Jurkat, Clone E6-1 (cell line): ENCODE measurements around the gene LHPP.
A peak's percentile ranks its signal among the peaks of the same experiment; 100 is the strongest.
"Not testable (repeated sequence)": the region's sequence is repeated elsewhere in the genome, so short reads cannot be mapped to it uniquely, and the experiment has no call there.

Experiments
- DNase-seq: peaks from one replicate; pipeline ENCODE4 v3.0.0-alpha.2; 2011; ENCODE audit warnings: low read depth, low spot score
- H3K4me3 ChIP-seq: 2 replicates; pipeline ENCODE4 v1.5.1; 2011; ENCODE audit warnings: mild to moderate bottlenecking, low read length, control low read depth, moderate library complexity

Gene LHPP

GRCh38 chr10:124605856-124606812 is 144.5 kb downstream of the LHPP start:
- H3K4me3 ChIP-seq = no peak overlapping the region
- DNase-seq = no peak

- no peak for DNase-seq
- H3K4me3 ChIP-seq = no peak overlapping the region
These were observed 145.2 kb downstream of the LHPP start for GRCh38 chr10:124606822-124607221.

DNA sequence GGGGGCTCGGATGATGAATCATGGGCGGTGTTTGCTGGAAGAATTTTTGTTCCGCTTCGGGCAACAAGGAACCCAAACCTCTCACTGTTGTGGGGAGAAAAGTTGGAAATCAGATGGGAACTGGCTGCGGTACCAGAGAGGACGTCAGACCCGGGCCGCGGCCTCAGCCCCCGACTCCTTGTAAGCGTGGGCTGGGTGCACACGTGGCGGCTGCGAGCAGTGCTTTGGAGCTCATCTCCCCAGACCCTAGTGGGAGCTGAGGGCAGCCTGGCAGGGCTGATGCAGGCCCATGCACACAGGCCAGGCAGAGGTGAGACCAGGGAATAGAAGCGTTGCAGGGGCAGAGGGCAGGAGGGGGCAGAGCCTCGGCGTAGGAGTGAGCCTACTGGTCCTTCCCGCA is 146.1 kb downstream of the LHPP start:
- no peak overlapping the region for H3K4me3 ChIP-seq
- no peak for DNase-seq

DNA sequence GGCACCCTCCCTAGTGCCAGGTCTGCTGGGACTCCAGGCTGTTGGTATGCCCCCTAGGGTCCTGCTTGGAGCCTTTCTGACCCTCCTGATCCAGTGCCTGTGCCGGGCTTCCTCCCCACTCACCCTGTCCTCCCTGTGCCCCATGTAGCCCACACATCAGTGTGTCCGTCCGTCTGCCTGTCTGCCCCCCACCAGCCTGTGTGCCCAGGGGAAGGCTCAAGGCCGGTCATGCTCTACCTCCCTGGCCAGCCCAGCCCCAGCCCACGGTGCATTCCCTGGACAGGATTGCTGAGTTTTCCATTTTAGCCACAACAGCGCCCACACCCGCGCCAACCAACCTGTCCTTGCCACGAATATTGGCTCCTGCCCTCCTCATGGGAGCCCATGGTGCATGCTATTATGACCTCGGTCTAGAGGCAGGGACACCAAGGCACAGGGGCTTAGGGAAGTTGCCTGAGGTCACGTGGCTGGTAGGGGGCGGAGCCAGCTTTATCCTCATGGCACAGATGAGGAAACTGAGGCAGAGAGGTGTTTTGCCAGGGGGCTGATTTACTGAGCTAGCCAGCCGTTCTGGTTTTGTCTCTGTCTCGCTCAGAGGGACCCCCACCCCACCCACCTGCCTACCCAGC is 146.6 kb downstream of the LHPP start:
- DNase-seq = no peak
- no peak overlapping the region for H3K4me3 ChIP-seq

DNA sequence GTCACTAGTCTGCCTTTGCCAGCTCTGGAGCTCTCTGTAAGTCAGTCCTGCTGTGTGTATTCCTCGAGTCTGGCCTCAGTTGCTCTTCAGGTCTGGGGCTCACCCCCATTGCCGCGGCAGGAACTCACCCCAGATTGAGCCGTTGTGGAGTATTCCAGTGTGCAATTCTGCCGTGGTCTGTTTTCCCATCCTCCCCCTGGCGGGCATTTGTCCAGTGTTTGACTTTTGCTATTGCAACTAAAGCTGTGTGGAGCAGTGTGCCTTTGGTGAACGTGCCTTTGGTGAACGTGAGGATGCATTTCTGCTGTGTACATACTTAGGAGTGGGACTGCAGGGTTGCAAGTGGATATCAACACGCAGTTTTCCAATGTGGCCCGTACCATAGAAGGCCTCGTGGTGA is 148.1 kb downstream of the LHPP start:
- H3K4me3 ChIP-seq = no peak overlapping the region
- DNase-seq = no peak

GRCh38 chr10:124610186-124610585 is 148.6 kb downstream of the LHPP start:
- DNase-seq, H3K4me3 ChIP-seq: not testable (repeated sequence)

GRCh38 chr10:124610851-124611250 is 149.2 kb downstream of the LHPP start:
- not testable (repeated sequence) for H3K4me3 ChIP-seq, DNase-seq

DNA sequence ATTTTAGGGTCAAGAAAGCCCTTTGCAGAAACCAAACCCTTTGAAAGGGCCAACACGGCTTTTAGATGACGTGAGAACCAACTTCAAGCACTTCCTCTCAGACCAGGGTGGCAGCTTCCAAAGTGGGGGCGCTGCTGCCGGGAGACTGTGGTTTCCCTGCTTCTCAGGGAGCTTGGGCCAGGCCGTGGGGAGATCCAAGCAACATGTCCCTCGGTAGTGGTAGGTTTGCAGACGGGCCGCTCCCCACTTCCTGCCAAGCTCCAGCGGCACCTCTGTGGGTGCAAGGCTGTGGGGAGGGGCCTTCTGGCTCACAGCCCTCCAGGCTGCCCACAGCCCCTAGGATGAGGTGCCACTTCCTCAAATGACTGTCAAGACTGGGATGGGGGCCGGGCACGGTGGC is 150.1 kb downstream of the LHPP start:
- DNase-seq = peak; percentile 89

GRCh38 chr10:124612611-124613498 is 151.2 kb downstream of the LHPP start:
- peak; percentile 78 for DNase-seq
- H3K4me3 ChIP-seq = peak overlapping the region; percentile 30

More for the DNA sequence above, 150.1 kb downstream of the LHPP start:
- peak overlapping the region; percentile 30 for H3K4me3 ChIP-seq

GRCh38 chr10:124614003-124614659 is 152.5 kb downstream of the LHPP start:
- no peak overlapping the region for H3K4me3 ChIP-seq
- DNase-seq = no peak

- DNase-seq = no peak
These were observed 153.6 kb downstream of the LHPP start for GRCh38 chr10:124615259-124615658.

DNA sequence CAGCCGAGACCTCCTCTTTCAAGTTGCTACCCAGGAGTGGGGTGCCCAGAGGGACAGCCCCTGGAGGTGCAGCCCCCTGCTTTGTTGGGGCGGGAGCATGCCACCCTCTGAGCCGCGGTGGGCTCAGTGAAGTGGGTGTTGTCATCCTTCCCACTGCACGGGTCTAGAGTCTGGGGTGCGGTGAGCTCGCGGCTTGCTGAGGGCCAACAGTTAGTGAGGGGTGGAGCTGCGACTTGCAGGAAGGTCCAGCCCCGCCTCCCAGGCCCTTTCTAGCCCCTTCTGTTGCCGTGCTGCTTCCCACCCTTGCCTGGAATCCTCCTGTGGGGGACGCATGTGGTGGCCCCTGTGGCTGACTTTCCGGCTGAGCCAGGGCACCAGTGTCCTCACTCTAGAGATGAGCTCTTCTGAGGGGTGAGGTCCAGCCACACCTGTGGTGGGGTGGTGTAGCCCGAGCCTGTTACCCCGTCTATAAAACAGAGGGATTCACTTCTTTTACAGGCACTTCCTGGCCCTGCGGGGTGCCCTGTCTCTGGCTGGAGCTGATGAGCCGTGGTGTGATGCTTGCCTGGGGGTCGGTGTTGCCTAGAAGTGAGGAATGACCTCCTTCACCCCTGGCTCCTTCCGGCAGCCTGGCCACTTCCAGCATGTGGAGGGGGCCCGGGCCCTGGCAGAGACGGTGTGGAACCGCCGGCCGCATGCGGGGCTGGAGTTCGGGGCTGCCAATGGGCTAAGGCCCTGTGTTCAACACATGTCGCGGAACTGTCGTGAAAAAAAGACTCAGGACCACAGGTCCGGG is 154.6 kb downstream of the LHPP start:
- DNase-seq = no peak
- no peak overlapping the region for H3K4me3 ChIP-seq

More at GRCh38 chr10:124615259-124615658, 153.6 kb downstream of the LHPP start:
- no peak overlapping the region for H3K4me3 ChIP-seq

DNA sequence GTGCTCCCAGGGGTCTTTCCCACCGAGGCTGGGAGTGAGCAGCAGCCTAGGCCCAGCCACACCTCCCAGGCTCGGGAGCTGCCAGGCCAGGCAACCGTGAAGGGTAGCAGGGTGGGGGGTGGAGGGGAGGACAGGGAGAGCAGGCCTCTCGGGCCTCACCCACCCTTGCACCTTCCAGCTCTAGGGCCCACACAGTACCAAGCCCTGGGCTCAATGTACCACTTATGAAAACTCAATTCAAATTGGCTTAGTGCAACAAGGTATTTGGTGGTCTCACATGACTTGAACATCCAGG is 155.2 kb downstream of the LHPP start:
- no peak for DNase-seq

GRCh38 chr10:124618470-124619073 is 156.9 kb downstream of the LHPP start:
- no peak for DNase-seq
- no peak overlapping the region for H3K4me3 ChIP-seq

More for the DNA sequence above, 155.2 kb downstream of the LHPP start:
- no peak overlapping the region for H3K4me3 ChIP-seq

- DNase-seq = peak; percentile 64
These were observed 157.6 kb downstream of the LHPP start for GRCh38 chr10:124619195-124619594.

DNA sequence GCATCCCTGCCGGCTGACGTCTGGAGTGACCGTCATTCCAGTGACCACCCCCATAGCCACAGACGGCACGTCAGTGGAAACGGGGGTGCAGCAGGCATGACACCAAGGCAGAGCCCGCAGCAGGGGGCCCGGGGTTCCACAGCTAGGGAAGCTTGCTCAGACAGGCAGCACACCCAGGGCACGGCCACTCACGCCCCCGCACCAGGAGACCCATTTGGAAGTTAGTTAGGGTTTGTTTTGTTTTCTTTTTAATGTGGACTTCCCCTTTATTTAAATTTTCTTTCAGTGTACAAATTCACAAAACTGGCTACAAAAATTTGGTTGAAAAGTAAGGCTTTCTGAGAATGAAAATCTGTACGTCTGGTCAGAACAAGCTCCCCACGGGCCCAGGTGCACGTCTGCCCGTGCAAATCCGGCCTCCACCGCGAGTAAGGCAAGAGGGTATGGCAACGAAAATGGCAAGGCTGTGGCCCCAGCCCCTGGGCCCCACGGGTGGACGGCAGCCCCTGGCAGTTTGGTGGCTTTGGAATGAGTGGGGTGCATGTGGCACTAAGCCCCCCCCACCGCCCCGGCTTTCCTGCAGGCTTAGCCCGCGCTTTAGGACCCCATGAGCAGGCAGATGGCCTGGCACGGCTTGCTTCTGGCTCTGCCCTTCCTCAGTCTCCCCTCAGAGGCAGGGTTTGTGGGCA is 158.3 kb downstream of the LHPP start:
- no peak for DNase-seq
- no peak overlapping the region for H3K4me3 ChIP-seq

More at GRCh38 chr10:124619195-124619594, 157.6 kb downstream of the LHPP start:
- no peak overlapping the region; the same call in 1 of the 2 replicates for H3K4me3 ChIP-seq

DNA sequence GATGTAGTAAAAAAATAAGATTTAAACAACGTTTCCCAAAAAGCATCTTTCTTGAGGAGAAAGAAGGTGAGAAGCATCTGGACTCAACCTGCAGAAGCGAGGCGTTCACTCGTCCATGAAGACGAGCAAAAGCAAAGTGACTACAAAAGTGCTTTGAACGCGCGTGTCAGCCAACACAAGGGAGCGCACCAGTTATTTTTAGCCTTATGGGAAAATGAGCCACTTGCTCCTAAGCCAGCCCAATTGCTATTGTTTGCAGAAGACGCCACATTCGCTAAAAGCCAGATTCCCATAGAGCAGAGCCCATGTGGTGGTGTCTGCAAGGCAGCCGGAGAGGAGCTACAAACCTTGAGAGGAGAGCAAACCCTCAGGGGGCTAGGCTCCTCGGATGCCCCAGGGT is 160.0 kb downstream of the LHPP start:
- H3K4me3 ChIP-seq = no peak overlapping the region
- DNase-seq = no peak
